Stimulated activated CD8-positive, alpha-beta memory T cell treated with anti-CD3 and anti-CD28 coated beads, Interleukin-12 subunit alpha, Interleukin-12 subunit beta, amount 100 ng/mL, for 24 hours (primary cell): ENCODE measurements around the gene IL23R.

Experiments used
- DNase-seq: peaks from one replicate; pipeline ENCODE4 v3.0.0-alpha.2; 2020; ENCODE audit errors: extremely low read depth

Gene IL23R

GRCh38 chr1:67304023-67304422 lies 137.8 kb downstream of the IL23R start:
- DNase-seq, result no peak

GRCh38 chr1:67306547-67306946 lies 140.3 kb downstream of the IL23R start:
- DNase-seq, result no peak

- no peak for DNase-seq
These were observed 141.2 kb downstream of the IL23R start, which contains the start of gene IL12RB2 for GRCh38 chr1:67307251-67308060. Gene IL12RB2, plus strand, starts transcription at chr1:67307873. Its CDS starts 12,496 bp downstream, at chr1:67320369.

GRCh38 chr1:67308136-67308535 lies 141.9 kb downstream of the IL23R start:
- DNase-seq, result no peak
